Astrocyte (in vitro differentiated cells and primary cell): Measurements from ENCODE around the gene UVRAG.

Experiments
- EZH2 ChIP-seq: IDR thresholded peaks from 2 replicates; pipeline ENCODE4 v1.6.1; 2012; ENCODE audit warnings: mild to moderate bottlenecking, low read length, inconsistent platforms; ENCODE audit not compliant: insufficient read depth
- TF ChIP-seq, protein P1 (sequence below): IDR thresholded peaks from 2 replicates; pipeline ENCODE4 v1.5.1; 2011; ENCODE audit warnings: low read depth, mild to moderate bottlenecking, inconsistent platforms, low read length, moderate library complexity; ENCODE audit not compliant: insufficient read depth

DNA sequence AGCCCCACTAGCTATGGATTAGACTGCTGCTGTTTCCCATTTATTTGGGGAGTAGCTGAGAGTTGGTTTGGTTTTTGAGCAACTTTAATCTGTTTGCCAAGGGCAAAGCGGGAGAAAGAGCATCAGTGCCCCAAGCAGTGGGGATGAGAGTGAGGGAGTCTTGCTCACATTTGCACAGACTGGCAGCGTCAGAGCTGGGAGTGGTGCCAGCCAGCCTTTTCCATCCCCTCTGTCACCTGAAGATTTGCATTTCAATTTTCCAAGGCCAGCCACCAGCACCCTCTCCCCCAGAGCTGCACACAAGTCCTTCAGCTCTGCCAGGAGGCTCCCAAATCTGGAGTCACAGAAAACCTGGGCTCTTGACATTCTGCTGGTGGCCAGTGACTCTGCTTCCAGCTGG is 21.0 kb upstream of the UVRAG start:
- TF ChIP-seq, protein P1, sequence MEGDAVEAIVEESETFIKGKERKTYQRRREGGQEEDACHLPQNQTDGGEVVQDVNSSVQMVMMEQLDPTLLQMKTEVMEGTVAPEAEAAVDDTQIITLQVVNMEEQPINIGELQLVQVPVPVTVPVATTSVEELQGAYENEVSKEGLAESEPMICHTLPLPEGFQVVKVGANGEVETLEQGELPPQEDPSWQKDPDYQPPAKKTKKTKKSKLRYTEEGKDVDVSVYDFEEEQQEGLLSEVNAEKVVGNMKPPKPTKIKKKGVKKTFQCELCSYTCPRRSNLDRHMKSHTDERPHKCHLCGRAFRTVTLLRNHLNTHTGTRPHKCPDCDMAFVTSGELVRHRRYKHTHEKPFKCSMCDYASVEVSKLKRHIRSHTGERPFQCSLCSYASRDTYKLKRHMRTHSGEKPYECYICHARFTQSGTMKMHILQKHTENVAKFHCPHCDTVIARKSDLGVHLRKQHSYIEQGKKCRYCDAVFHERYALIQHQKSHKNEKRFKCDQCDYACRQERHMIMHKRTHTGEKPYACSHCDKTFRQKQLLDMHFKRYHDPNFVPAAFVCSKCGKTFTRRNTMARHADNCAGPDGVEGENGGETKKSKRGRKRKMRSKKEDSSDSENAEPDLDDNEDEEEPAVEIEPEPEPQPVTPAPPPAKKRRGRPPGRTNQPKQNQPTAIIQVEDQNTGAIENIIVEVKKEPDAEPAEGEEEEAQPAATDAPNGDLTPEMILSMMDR = no peak
- no peak for TF ChIP-seq EZH2
